ENCODE data around the gene BANK1. TPM values are rescaled to one million over a fixed set of nuclear protein-coding genes. Genes with fewer than 3 reads are reported as not detected.

The BANK1 gene
- total RNA-seq, 1 donor from 2014 or later, result 1.4 TPM

DNA sequence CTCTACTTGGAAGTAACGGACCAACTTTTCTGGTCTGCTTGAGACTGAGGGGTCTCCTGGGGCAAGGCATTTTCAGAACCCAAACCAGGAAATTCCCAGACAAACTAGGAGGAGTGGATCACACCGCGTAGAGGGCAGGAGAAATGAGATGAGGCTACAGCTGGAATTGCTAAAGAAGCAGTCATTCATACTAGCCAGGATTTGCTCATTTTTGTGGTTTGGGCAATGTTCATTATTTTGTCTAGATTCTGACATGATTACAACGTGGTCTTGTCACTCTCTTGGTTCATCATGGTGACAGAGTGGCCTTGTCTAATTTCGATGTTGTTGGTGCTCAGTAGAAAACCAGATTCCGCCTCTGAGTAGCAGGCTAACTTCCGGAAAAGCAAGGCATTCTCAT is 63.2 kb downstream of the BANK1 start:
- H3K4me3 ChIP-seq (ENCODE audit: low read depth, low read length), result no peak overlapping the region
- TF ChIP-seq, protein P1, sequence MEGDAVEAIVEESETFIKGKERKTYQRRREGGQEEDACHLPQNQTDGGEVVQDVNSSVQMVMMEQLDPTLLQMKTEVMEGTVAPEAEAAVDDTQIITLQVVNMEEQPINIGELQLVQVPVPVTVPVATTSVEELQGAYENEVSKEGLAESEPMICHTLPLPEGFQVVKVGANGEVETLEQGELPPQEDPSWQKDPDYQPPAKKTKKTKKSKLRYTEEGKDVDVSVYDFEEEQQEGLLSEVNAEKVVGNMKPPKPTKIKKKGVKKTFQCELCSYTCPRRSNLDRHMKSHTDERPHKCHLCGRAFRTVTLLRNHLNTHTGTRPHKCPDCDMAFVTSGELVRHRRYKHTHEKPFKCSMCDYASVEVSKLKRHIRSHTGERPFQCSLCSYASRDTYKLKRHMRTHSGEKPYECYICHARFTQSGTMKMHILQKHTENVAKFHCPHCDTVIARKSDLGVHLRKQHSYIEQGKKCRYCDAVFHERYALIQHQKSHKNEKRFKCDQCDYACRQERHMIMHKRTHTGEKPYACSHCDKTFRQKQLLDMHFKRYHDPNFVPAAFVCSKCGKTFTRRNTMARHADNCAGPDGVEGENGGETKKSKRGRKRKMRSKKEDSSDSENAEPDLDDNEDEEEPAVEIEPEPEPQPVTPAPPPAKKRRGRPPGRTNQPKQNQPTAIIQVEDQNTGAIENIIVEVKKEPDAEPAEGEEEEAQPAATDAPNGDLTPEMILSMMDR (conservative IDR thresholded peaks at IDR 0.05; ENCODE audit: low read depth, low read length), result no peak
- no peak for DNase-seq (ENCODE audit: low read depth)

DNA sequence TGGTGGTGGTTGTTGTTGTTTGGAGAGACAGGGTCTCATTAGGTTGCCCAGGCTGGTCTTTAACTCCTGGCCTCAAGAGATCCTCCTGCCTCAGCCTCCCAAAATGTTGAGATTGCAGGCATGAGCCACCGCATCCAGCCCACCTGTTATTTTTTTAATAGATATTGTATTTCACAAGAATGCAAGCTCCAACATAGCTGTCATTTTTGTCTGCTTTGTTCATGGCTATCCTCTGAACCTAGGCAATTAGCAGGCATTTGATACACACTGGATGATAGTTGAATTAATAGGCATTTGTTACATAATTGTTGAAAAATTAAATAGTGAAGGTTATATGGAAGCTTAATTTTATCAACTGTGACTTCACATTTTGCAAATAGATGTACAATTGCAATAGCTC is 64.7 kb downstream of the BANK1 start:
- no peak overlapping the region for H3K4me3 ChIP-seq (ENCODE audit: low read depth, low read length)
- no peak for DNase-seq (ENCODE audit: low read depth)
- TF ChIP-seq, protein P1 (conservative IDR thresholded peaks at IDR 0.05; ENCODE audit: low read depth, low read length), result no peak

DNA sequence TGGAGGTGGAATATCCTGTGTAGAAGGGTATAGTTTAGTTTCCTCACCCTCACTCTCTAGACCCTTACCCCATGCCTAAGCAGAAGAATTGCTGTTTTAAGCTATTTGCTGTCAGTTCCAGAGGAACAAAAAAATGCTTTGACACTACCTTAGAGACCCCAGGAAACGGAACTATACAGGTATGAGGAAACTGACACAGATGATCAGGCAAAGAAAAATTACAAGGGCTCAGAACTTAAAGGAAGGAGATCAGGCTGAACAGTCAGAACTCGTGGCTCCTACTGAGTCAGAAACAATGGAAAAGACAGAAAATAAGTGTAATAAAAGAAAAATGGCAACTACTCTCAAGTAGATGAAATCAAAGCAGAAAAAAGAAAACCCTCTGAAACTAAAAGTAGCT is 65.6 kb downstream of the BANK1 start:
- DNase-seq (ENCODE audit: low read depth), result no peak
- no peak overlapping the region for H3K4me3 ChIP-seq (ENCODE audit: low read depth, low read length)
- TF ChIP-seq, protein P1 (conservative IDR thresholded peaks at IDR 0.05; ENCODE audit: low read depth, low read length), result no peak

DNA sequence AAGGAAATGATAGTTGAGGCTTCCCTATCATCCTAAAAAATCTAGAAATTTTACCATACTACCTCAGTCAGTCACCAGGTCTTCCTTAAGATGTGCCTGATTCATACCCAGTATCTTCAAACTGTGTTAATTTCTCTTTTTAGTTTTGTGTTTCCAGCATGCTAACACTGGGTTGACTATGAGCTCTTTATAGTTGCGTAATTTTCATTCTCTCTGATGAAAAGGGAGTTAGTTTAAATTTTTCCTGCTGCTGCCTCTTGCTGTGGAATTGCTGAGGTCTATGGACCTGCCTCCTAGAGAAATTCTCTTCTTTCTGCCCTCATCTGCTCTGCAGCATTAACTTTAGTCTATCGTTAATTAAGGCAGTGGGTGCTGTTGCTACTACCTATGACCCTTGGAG is 66.6 kb downstream of the BANK1 start:
- H3K4me3 ChIP-seq (ENCODE audit: low read depth, low read length), result no peak overlapping the region
- TF ChIP-seq, protein P1 (conservative IDR thresholded peaks at IDR 0.05; ENCODE audit: low read depth, low read length), result no peak
- no peak for DNase-seq (ENCODE audit: low read depth)

DNA sequence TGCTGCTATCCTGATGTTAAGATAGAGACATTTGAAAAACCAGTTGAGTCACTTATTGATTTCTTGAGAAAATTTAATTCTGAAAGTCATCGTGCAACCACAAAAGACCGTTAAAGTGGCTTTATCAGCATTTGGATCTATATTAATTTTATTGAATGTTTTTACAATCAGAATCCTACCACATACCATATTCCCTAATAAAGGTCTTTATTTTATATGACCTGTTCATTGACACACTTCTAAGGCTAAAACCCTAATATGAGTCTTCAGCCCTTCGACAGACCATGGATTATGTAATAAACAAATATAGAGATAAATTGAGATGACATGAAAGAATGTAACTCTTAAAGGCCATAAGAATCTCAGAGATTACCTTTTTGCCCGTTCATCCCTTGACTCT is 68.1 kb downstream of the BANK1 start:
- no peak overlapping the region for H3K4me3 ChIP-seq (ENCODE audit: low read depth, low read length)
- DNase-seq (ENCODE audit: low read depth), result no peak
- TF ChIP-seq, protein P1 (conservative IDR thresholded peaks at IDR 0.05; ENCODE audit: low read depth, low read length), result no peak

DNA sequence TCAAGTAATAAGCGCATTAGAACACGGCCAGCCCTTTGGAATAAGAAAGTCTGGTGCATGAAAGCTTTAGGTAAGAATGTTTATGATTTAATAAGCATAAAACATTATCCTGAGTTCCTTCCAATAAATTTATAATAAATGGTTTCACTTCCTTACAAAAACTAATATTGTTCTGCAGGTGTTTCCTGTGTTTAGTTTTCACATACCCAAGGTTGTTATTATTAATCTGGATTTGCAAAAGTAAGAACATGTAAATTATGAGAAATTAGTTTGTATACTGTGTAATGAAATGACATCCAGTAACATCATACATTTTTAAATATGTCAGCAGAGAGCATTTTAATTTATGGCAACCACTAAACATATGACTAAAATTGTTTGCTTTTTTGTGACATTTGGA is 72.1 kb downstream of the BANK1 start:
- DNase-seq (ENCODE audit: low read depth), result no peak
- TF ChIP-seq, protein P1 (conservative IDR thresholded peaks at IDR 0.05; ENCODE audit: low read depth, low read length), result no peak
- H3K4me3 ChIP-seq (ENCODE audit: low read depth, low read length), result no peak overlapping the region

DNA sequence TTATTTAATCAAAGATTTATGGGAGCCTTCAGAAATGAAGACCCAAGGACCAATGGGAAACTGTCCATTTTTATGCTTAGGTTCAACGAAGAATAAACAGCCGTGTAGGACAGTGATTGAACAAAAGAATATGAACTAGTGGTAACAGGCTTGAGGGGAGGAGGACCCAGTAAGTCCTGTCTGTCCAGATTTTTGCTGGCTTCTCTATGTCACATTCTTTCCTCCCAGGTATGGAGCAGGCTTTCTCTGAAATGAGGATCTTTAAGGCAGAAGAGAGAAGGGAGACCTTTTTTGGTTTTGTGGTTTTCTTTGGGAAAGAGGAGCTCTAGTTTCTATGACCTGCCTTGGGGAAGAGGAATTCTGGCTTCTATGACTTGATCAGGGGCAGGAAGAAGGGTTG is 74.1 kb downstream of the BANK1 start:
- H3K4me3 ChIP-seq (ENCODE audit: low read depth, low read length), result no peak overlapping the region
- no peak for DNase-seq (ENCODE audit: low read depth)
- TF ChIP-seq, protein P1 (conservative IDR thresholded peaks at IDR 0.05; ENCODE audit: low read depth, low read length), result no peak

Measured in epithelial cell of proximal tubule (primary cell).